ENCODE results near the gene CACNA2D2.
A peak's percentile ranks its signal among the peaks of the same experiment; 100 is the strongest.

The CACNA2D2 gene

DNA sequence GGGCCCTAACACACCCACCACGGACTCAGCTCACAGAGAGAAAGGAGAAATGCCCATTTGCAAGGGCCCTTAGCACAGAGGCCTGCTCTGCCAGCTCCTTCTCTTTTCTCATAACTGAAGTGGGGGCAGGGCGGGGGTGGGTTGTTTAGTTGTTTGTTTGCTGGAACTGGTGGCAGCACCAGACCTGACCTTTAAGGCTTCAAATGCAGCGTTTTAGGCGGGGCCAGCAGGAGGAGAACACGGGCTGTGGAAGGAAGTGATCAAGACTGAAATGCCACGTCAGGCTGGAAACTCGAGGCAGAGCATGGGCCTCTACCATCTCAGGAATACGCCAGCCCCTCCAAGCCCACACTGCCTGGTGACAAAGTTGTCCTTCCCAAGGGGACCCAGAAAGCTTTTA, 9.3 kb downstream of the CACNA2D2 start:
- peak; percentile 16 for DNase-seq

- DNase-seq = no peak
Measured at GRCh38 chr3:50493623-50494022, 9.8 kb downstream of the CACNA2D2 start.

- no peak for DNase-seq
Measured at GRCh38 chr3:50493086-50493485, 10.3 kb downstream of the CACNA2D2 start.

DNA sequence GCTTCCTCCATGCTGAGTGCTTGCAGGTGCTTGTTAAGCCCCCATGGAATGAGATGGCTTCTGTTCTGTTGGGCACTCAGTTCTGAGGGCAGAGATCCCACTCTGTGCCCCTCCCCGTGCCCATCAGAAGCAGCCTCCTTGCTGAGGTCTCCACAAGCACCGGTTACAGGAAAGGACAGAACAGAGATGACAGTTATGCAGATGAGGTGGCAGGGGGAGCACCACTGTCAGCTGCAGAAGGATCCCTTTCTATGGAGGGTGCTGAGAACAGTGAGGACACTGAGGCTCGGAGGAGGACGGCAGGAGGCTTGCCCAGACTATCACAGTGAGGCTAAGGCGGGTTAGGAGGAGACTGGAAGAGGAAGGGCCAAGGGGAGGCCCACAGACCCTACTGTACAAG, 12.4 kb downstream of the CACNA2D2 start:
- peak; percentile 24 for DNase-seq

- no peak for DNase-seq
Measured at GRCh38 chr3:50490424-50490823, 13.0 kb downstream of the CACNA2D2 start.

GRCh38 chr3:50487181-50487580, 16.3 kb downstream of the CACNA2D2 start:
- DNase-seq = no peak

- peak; percentile 12 for DNase-seq
Measured at GRCh38 chr3:50486219-50486888, 17.1 kb downstream of the CACNA2D2 start.

DNA sequence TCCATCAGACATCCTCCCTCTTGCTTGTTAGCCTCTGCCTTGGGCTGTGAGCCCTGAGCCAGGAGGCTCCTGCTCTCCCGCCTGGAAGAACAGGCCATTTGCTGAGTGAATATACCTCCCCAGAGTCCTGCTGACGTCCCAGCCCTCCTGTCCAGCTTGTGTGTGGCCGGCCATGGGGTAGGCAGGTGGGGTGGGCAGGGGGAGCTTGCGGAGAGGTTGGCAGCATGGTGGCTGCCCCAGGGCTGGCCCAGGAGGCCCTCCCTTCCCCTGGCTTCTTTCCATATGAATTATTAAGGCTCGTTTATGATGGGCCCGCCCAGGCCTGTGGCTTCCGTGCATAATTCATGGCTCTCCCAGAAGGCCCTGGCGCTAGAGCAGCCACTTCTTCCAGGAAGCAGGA, 18.7 kb downstream of the CACNA2D2 start:
- DNase-seq = no peak

- DNase-seq = no peak
Measured at GRCh38 chr3:50483374-50483773, 20.1 kb downstream of the CACNA2D2 start.

- no peak for DNase-seq
Measured at GRCh38 chr3:50481992-50482391, 21.4 kb downstream of the CACNA2D2 start.

DNA sequence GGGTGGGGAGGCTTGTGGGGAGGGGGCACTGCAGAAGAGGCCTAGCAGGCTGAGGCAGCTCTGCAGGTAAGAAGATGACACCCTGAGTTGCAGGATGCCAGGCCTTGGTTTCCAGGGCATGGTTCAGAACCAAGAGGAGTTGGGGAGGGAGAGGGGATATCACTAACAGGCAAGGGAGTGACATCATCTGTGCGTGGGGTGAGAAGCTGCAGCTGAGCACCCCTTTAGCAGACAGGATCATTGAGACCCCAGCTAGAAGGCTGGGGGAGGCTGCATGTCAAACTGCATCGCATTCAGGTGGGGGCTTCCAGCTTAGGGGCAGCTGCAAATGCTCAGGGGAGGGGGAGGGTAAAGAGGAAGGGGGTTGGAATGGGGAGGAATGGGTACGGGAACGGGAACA, 23.0 kb downstream of the CACNA2D2 start:
- no peak for DNase-seq

DNA sequence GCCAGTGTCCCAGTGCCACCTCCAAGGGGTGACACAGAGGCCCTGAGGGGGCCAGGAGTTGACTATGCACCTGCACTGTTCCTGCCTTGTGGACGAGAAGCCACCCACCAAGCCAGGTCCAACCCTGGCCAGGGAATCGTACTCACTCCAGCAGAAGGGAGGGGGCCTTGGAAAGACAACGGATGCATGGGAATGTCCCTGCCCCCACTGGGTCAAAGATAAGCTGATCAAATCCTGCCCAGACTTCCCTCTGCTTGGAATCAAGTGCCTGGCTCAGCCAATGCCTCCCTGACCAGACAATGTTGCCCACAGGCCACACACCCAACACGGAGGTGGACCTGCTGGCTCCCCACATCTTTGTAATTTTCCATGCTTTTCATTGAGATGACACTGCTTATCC, 23.9 kb downstream of the CACNA2D2 start:
- no peak for DNase-seq

DNA sequence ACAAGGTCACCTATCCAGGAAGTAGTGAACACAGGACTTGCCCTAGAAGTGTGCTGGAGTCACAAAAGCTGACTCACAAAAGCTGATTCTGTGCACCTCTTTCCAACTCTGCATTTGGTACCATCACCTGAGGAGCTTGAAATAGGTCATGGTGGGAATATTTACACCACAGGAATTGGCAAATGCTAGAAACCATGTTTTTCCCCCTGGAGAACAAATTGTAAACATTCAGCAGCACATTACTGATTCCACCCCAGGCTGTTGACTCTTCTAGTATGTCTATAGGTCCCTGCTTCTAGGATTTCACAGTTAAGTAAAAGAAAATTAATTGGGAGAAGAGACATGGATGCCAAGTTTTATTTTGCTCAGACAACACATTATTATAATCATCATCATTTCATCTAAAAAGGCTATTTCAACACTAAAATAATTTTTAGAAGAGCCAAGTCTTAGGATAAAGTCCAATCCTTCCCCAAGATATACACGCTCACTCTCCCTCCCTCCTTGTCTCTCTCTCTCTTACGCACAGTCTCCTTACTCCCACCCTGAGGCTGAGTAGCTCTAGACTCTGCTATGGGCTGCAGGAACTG, 24.7 kb downstream of the CACNA2D2 start:
- no peak for DNase-seq

- DNase-seq = no peak
Measured at GRCh38 chr3:50478051-50478450, 25.4 kb downstream of the CACNA2D2 start.

DNA sequence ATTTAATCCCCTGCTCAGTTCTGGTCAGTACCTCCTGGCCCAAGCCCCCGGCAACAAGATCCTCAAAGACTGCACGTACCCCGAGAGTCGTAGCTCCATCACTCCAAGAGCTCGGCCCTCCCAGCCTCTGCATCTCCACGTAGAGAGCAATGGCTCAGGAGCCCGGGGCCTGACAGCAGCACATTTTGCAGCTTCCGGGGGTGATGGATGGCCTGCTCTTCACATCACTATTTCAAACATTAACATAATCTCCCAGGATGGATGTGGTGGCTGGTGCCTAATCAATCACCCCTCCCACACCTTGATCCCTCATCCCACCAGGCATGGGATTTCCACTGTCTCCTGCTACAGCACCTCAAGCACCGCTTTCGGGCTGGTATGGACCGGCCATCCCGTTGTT, 28.1 kb downstream of the CACNA2D2 start:
- no peak for DNase-seq

GRCh38 chr3:50474717-50475116, 28.7 kb downstream of the CACNA2D2 start:
- no peak for DNase-seq

DNA sequence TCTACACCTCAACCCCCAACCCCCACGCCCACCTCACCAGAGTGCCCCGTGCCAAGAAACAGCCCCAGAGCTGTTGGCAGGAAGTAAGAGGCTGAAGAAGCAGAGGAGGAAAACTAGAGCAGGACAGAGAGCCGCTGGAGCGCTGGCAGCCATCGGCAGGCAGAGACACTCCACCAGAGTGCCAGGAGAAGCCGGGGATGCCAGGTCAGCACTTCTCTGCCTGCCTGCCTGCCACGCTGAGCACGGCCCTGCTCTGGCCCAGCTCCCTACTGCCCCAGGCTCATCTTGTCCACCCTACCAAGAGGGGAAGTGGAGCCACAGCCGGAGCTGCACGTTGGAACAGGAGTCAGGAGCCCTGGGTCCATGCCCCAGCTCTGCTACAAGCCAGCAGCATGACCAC, 29.7 kb downstream of the CACNA2D2 start:
- DNase-seq = no peak

GRCh38 chr3:50472958-50473357, 30.5 kb downstream of the CACNA2D2 start:
- peak; percentile 9 for DNase-seq

DNA sequence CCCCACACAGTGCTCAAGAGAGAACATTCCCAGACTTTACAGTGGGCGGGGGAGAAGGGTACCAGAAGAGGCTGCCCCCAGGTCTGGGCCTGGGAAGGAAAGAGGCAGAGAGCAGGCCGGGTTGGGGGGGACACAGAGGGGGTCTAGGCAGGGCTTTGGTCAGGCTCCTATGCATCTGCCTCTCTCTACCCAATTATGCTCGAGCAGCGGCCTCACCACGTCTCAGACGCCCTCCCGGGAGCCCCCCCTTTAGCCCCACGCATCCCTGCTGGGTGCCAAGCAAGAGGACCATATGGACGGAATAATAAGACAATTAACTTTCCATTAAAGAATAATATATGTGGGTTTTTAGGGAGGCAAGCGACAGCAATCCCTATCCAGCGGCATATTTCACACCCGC, 32.8 kb downstream of the CACNA2D2 start:
- no peak for DNase-seq

DNA sequence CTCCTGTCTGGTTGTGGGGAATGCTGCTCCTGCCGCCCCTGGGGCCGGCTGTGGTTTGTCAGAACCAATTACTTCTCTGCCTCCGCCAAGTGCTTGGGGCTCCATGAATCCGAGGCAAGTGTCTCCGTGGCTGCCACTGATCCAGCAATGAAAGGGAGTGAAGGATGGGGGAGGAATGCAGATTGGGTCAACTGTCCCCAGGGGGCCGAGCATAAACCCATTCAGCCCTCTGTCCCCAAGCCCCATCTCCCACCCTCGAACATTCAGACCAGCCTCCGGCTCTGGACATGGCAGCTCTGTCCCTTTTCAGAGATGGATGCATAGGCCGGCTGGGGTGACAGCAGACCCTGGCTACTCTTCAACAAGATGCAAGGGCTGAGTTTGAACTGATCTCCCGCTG, 35.5 kb downstream of the CACNA2D2 start:
- no peak for DNase-seq

DNA sequence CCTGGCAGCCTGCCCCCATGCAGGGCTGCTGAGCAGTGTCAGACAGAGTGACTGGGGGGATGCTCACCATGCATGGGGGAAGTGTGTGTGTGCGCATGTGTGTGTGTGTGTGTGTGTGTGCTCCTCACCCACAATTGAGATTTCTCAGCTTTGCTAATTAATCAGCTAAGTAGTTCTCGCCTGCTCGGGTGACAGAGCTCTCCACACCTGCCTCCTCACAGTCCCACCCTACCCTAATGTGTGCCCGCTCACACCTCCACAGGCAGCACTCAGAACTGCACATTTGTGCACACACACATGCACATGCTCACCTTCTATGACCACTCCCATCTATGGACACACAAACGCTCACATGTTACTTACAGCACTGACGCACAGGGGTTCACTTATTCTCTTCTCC, 37.3 kb downstream of the CACNA2D2 start:
- no peak for DNase-seq

GRCh38 chr3:50464569-50464968, 38.9 kb downstream of the CACNA2D2 start:
- no peak for DNase-seq

DNA sequence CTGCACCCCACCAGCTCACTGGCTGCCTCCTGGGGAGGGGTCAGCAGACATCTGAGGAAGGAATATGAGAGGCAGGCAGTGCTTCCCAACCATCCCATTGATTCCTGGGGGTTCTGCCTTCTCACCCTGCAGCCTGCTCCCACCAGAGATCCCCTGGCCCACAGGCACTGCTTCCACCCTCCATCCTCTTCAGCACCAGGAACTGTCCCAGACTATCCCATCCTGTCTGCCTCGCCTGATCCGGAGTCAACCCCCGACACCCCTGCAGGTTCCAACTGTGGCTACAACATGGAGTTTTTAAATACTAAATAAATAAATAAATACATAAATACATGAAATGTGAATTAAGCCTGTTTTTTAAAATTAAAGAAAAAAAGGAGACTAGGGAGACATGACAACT, 43.6 kb downstream of the CACNA2D2 start:
- DNase-seq = no peak

GRCh38 chr3:50457988-50458387, 45.4 kb downstream of the CACNA2D2 start:
- no peak for DNase-seq

Measured in activated CD4-positive, alpha-beta T cell treated with anti-CD3 and anti-CD28 coated beads, Interleukin-2, Interleukin-6, amounts not matched to agents 100 ng/mL and 50 ng/mL, durations not matched to agents 16 hours and 8 hours (primary cell).